Epithelial cell of prostate (primary cell): ENCODE measurements around the gene PLCH1.

Experiments used
- DNase-seq: peaks from one replicate; pipeline ENCODE4 v3.0.0-alpha.2; 2011; ENCODE audit warnings: low read depth, low spot score
- H3K27ac ChIP-seq: fragments of 450-650 bp; 2 replicates; pipeline ENCODE4 v1.5.1; 2017; ENCODE audit warnings: mild to moderate bottlenecking

PLCH1 gene

DNA sequence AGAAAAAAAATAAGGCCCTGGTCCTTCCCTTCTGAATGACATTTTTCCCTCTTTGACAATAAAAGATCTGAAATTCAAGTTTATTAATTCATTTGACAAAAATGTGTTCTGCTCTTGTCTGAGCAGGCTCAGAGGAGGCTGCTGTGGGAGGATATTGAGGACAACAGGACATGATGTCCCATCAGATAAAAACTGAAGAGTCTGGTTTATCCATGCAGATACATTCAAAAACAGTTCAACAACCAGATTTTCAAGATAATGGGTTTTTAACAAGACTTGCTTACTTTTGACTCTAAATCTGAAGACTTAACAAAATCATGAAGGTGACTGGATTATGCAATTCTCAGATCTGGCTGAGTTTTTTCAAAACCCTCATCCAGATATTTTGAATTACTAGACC, 414.5 kb downstream of the PLCH1 start:
- no peak for DNase-seq
- H3K27ac ChIP-seq = no peak overlapping the region

GRCh38 chr3:155329513-155330048, 415.3 kb downstream of the PLCH1 start:
- no peak overlapping the region for H3K27ac ChIP-seq
- DNase-seq = no peak

DNA sequence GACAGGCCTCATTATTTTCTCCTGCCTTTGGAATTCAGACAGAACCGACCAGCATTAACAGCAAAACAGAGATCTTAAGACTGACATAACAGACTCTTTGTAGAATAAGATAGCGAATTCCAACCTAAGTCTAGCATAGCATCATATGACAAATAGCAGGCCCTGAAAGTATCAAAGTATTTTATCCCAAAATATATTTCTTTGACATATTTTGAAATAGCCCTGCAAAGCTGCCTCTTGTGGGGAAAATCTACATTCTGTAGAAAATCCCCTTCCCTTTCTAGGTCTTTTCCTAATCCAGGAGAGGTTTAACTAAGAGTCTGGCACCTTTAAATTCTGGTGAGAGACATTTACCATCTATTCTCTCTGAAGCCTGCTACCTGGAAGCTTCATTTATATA, 417.0 kb downstream of the PLCH1 start:
- DNase-seq = no peak
- H3K27ac ChIP-seq = no peak overlapping the region

DNA sequence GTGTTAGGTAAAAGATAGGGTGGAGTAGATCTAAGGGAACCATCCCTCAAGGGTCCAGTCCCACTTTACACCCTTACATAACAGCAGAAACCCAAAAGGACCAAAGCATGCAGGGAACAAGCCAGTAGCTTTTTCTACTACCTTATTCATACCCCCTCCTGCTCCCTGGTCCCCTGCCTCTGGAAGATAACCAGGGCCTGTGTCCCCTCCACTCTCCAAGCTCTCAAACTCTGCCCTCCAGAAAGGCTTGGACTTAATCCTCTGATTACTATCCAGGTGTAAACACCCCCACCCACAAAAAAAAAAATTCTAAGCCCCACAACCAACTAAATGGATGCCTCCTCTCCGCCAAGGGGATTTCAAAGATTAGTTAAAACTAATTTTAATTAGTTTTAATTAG, 417.4 kb downstream of the PLCH1 start:
- no peak for DNase-seq
- no peak overlapping the region for H3K27ac ChIP-seq

DNA sequence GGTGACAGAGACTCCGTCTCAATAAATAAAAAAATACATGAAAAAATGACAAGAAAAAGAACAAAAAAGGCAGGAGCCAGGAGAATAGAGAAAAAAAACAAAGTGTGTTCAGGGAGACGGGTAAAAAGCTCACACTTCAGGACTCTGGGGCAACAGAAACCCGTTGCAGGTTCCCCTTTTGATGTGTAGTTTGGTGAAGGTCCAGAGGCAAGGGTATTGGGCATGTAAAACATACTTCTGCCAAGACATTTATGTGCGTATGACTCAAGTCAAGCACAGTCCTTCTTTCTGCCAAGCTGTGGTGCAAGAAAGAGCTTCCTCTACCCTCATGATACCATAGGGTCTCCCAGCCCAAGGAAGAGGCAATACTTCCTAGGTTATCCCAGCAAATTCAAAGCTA, 418.0 kb downstream of the PLCH1 start:
- DNase-seq = no peak
- no peak overlapping the region for H3K27ac ChIP-seq

- no peak overlapping the region for H3K27ac ChIP-seq
- no peak for DNase-seq
These were observed 418.6 kb downstream of the PLCH1 start for GRCh38 chr3:155326244-155326643.
